ENCODE data around the gene COL4A1.

COL4A1 gene

DNA sequence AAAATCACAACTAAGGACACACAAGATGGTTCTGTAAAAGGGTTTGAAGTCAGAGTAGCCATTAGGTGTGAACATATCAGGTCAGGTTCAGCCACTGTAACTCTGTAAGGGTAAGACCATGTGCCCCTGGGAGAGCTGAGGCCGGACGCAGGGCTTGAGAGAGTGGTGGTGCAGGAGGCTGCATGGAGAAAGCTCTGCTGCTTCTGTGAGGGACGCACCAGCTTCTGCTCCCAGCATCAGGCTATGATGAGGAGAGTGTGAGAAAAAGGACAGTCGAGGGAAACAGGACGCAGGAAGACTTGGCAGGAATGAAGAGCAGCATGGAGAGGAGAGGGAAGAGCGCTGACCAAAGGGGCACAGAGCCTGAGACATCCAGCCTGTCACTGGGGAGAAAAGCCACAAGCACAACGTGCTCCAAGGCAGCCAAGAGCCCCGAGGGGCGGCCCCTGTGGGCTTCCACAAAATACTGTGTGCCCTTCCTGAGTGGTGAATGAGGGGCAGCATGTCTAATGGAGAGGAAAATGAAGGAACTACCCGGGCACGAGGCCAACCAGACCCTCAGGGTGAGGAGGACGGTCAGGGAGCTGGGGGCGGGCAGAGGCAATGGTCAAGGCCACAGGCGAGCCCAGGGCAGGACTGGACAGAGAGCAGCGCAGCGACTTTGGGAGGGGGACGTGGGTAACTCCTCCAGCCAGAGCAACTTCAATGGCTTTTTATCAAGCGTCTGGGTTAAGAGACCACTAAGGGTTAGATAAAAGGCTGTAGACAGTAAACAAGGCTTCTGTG lies 107.7 kb downstream of the COL4A1 start:
- H3K4me3 ChIP-seq (ENCODE audit: control insufficient read depth, low read depth, low read length): no peak overlapping the region
- DNase-seq (ENCODE audit: low read depth): no peak
- TF ChIP-seq, protein P1, sequence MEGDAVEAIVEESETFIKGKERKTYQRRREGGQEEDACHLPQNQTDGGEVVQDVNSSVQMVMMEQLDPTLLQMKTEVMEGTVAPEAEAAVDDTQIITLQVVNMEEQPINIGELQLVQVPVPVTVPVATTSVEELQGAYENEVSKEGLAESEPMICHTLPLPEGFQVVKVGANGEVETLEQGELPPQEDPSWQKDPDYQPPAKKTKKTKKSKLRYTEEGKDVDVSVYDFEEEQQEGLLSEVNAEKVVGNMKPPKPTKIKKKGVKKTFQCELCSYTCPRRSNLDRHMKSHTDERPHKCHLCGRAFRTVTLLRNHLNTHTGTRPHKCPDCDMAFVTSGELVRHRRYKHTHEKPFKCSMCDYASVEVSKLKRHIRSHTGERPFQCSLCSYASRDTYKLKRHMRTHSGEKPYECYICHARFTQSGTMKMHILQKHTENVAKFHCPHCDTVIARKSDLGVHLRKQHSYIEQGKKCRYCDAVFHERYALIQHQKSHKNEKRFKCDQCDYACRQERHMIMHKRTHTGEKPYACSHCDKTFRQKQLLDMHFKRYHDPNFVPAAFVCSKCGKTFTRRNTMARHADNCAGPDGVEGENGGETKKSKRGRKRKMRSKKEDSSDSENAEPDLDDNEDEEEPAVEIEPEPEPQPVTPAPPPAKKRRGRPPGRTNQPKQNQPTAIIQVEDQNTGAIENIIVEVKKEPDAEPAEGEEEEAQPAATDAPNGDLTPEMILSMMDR (IDR thresholded peaks at IDR 0.05; ENCODE audit: control insufficient read depth, insufficient read depth, low read depth, low read length, missing control alignments): no peak

DNA sequence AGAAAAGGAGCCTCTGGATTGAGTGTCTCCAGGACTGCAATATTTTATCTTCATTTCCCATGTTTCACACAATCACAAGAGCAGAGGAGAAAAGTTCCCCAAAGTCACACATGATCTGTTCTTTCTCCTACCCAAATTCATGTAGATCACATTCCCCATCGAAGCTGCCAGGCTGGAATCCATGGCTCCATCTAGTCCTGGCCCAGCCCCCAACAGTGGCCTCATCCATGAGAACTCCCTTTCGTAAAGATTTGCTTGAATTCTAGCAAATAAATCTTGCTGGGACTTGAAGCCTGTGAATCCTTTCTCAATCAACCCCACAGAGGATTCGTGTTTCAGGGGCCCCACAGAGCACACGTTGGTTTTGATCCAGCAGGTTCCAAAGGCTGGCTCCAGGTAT lies 109.5 kb downstream of the COL4A1 start:
- TF ChIP-seq, protein P1 (IDR thresholded peaks at IDR 0.05; ENCODE audit: control insufficient read depth, insufficient read depth, low read depth, low read length, missing control alignments): no peak
- H3K4me3 ChIP-seq (ENCODE audit: control insufficient read depth, low read depth, low read length): no peak overlapping the region
- no peak for DNase-seq (ENCODE audit: low read depth)

DNA sequence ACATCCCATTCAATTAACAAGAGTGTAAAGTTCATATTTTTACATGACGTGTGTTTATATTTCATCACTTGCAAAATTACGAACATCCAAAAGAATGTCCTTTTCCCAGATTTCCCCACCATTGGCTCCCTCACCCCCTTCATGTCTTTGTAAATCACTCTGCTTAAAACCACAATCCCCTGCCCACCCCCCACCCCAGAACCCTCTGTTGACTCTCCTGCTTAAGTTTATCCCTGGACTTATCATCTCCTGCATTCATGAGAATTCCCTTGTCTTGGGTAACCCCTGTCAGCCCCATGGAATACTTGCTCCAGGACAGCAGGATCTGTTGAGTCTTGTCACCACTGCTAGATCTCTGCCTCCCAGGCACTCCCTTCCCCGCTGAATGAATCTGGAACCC lies 109.9 kb downstream of the COL4A1 start:
- TF ChIP-seq, protein P1 (IDR thresholded peaks at IDR 0.05; ENCODE audit: control insufficient read depth, insufficient read depth, low read depth, low read length, missing control alignments): no peak
- peak; percentile 21 for DNase-seq (ENCODE audit: low read depth)
- no peak overlapping the region for H3K4me3 ChIP-seq (ENCODE audit: control insufficient read depth, low read depth, low read length)

DNA sequence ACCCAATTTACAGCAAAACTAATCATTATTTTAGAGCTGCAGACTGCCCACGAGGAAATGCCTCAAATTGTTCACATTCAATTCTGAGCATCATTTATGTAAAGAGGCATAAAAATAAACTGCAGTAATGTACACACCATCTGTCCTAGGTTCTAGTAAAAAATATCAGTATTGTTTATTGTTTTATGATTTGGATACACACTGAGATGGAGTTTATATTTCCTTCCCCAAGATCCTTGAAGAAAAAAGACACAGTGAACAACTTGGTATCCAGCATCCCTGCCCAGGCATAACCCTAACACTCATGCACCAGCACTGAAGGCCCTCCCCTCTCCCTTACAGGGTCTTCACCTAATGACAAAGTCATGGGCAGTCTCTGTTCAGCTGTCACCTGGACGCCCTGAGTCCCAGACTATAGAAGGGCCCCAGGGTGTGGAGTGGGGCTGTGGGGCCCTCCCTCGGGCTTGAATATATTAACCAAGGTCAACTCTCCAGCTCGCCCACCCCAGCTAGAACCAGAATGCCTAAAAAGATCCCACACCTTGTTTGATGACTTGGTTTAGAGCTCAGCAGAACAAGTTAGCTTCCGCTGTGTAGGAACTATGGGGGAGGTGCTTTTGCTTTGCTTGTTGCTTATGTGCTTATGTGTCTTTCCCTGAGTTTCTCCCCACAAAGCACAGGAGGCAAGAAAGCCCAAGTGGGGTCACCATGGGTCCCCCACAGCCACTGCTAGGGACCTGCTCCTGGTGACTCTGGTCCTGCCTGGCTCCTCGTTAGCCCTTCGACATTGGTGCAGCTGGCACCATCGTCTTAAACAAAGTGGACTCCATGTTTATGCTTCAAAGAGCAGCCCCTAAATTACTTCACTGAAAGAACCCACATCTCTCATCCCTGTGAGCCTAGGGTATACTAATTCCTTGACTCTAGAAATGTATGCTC lies 111.1 kb downstream of the COL4A1 start:
- TF ChIP-seq, protein P1 (IDR thresholded peaks at IDR 0.05; ENCODE audit: control insufficient read depth, insufficient read depth, low read depth, low read length, missing control alignments): no peak
- DNase-seq (ENCODE audit: low read depth): no peak
- H3K4me3 ChIP-seq (ENCODE audit: control insufficient read depth, low read depth, low read length): no peak overlapping the region

DNA sequence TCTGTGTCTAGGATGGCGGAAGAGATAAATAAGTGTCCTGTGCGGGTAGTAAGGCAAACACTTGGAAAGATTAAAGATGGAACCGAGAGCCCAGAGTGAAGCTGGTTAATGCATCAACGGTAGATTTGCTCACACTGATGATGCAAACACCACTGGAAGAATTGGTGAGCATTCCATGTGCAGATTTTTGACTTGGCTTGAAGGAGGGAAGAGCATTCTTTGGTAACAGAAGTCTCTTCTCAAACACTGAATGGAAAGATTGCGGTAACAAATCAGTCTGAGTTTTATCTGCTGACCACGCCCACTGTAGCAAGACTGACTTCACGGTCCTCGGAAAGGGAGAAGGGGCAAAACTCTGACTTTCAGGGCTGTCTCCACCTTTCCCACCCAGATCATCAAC lies 112.5 kb downstream of the COL4A1 start:
- no peak for DNase-seq (ENCODE audit: low read depth)
- no peak overlapping the region for H3K4me3 ChIP-seq (ENCODE audit: control insufficient read depth, low read depth, low read length)
- TF ChIP-seq, protein P1 (IDR thresholded peaks at IDR 0.05; ENCODE audit: control insufficient read depth, insufficient read depth, low read depth, low read length, missing control alignments): no peak

DNA sequence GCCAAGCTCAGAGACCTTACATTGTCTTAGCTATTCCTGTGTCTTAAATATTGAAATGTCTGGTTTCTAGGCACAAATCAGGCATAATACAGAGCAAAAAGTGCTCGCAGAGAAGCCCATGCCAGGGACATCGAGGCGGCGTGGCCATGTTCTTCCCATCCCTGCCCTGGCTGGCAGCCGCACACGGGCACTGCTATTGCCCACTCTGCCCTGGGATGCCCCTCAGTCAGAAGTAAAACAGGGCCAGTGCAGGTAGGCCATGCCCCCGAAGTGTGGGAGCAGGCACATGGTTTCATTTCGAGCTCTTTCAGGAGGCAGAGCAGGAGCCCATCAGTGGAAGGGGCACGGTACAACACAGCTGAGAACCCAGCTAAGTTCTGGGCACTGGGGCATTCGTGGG lies 113.5 kb downstream of the COL4A1 start:
- no peak for DNase-seq (ENCODE audit: low read depth)
- H3K4me3 ChIP-seq (ENCODE audit: control insufficient read depth, low read depth, low read length): no peak overlapping the region
- TF ChIP-seq, protein P1 (IDR thresholded peaks at IDR 0.05; ENCODE audit: control insufficient read depth, insufficient read depth, low read depth, low read length, missing control alignments): no peak

All from AG09309 (cell line).